ENCODE results near the gene FIG4. TPM values are rescaled to one million over a fixed set of nuclear protein-coding genes. Genes with fewer than 3 reads are reported as not detected.
"Not testable (repeated sequence)": the region's sequence is repeated elsewhere in the genome, so short reads cannot be mapped to it uniquely, and the experiment has no call there.

The FIG4 gene
- total RNA-seq, 1 donor from 2014 or later: 15.6 TPM

- no peak for TF ChIP-seq CTCF (IDR thresholded peaks at IDR 0.05; ENCODE audit: insufficient read depth, low read length, poor library complexity, severe bottlenecking)
- H3K36me3 ChIP-seq (ENCODE audit: control insufficient read depth, insufficient read depth, low read length): no peaks in the 10 kb centered on the region
- H3K27me3 ChIP-seq (ENCODE audit: control insufficient read depth, insufficient read depth, low read length): no peaks in the 10 kb centered on the region
- no peak overlapping the region for H3K4me3 ChIP-seq (ENCODE audit: low read depth, low read length)
- DNase-seq (ENCODE audit: low read depth): no peak
These were observed 15.4 kb downstream of the FIG4 start for GRCh38 chr6:109706513-109706912.

GRCh38 chr6:109708099-109708498, 17.0 kb downstream of the FIG4 start:
- H3K27me3 ChIP-seq (ENCODE audit: control insufficient read depth, insufficient read depth, low read length); H3K36me3 ChIP-seq (ENCODE audit: control insufficient read depth, insufficient read depth, low read length); DNase-seq (ENCODE audit: low read depth); H3K4me3 ChIP-seq (ENCODE audit: low read depth, low read length): not testable (repeated sequence)

- DNase-seq (ENCODE audit: low read depth): no peak
- no peaks in the 10 kb centered on the region for H3K27me3 ChIP-seq (ENCODE audit: control insufficient read depth, insufficient read depth, low read length)
- TF ChIP-seq CTCF (IDR thresholded peaks at IDR 0.05; ENCODE audit: insufficient read depth, low read length, poor library complexity, severe bottlenecking): no peak
- H3K4me3 ChIP-seq (ENCODE audit: low read depth, low read length): no peak overlapping the region
- H3K36me3 ChIP-seq (ENCODE audit: control insufficient read depth, insufficient read depth, low read length): no peaks in the 10 kb centered on the region
These were observed 22.0 kb downstream of the FIG4 start for GRCh38 chr6:109713097-109713496.

GRCh38 chr6:109714166-109714565, 23.1 kb downstream of the FIG4 start:
- Histone ChIP-seq H3K27me3 (ENCODE audit: control insufficient read depth, insufficient read depth, low read length) (no peaks in the 10 kb centered on the region), H3K36me3 (ENCODE audit: control insufficient read depth, insufficient read depth, low read length) (no peaks in the 10 kb centered on the region), H3K4me3 (ENCODE audit: low read depth, low read length) (no peak overlapping the region)
- TF ChIP-seq CTCF (IDR thresholded peaks at IDR 0.05; ENCODE audit: insufficient read depth, low read length, poor library complexity, severe bottlenecking): no peak
- no peak for DNase-seq (ENCODE audit: low read depth)

- TF ChIP-seq CTCF (IDR thresholded peaks at IDR 0.05; ENCODE audit: insufficient read depth, low read length, poor library complexity, severe bottlenecking): no peak
- no peaks in the 10 kb centered on the region for H3K36me3 ChIP-seq (ENCODE audit: control insufficient read depth, insufficient read depth, low read length)
- H3K27me3 ChIP-seq (ENCODE audit: control insufficient read depth, insufficient read depth, low read length): no peaks in the 10 kb centered on the region
- no peak overlapping the region for H3K4me3 ChIP-seq (ENCODE audit: low read depth, low read length)
- DNase-seq (ENCODE audit: low read depth): no peak
These were observed 23.5 kb downstream of the FIG4 start for GRCh38 chr6:109714611-109715010.

GRCh38 chr6:109715616-109716015, 24.5 kb downstream of the FIG4 start:
- H3K36me3 ChIP-seq (ENCODE audit: control insufficient read depth, insufficient read depth, low read length): no peaks in the 10 kb centered on the region
- TF ChIP-seq CTCF (IDR thresholded peaks at IDR 0.05; ENCODE audit: insufficient read depth, low read length, poor library complexity, severe bottlenecking): no peak
- DNase-seq (ENCODE audit: low read depth): no peak
- no peaks in the 10 kb centered on the region for H3K27me3 ChIP-seq (ENCODE audit: control insufficient read depth, insufficient read depth, low read length)
- H3K4me3 ChIP-seq (ENCODE audit: low read depth, low read length): no peak overlapping the region

Measured in kidney epithelial cell (primary cell).